Stomach (tissue), 4 donors: ENCODE measurements around the gene MERTK.

Source experiments
- CTCF ChIP-seq, 7 experiments: fragments of 450-650 bp in 4 of 7; fragments of 200-600 bp in 3 of 7; sonication (generic) in 3 of 7; IDR thresholded peaks; one replicate each; pipeline ENCODE4 v1.5.1; 2016 to 2019; ENCODE audit warnings: antibody characterized with exemption in 7 of 7, control low read depth in 2 of 7, mild to moderate bottlenecking in 1 of 7
- EP300 ChIP-seq: sonication (generic); formaldehyde crosslinking; IDR thresholded peaks from one replicate; pipeline ENCODE4 v1.6.1; 2017; ENCODE audit warnings: antibody characterized with exemption
- POLR2A ChIP-seq, 4 donors: fragments of 450-650 bp; IDR thresholded peaks; one replicate each; pipeline ENCODE4 v1.6.1; 2016; ENCODE audit warnings: antibody characterized with exemption in 4 of 4, control low read depth in 2 of 4, mild to moderate bottlenecking in 1 of 4, moderate library complexity in 1 of 4
- POLR2AphosphoS5 ChIP-seq, 3 donors: sonication (generic); formaldehyde crosslinking; IDR thresholded peaks; one replicate each; pipeline ENCODE4 v1.6.1; 2016; ENCODE audit warnings: antibody characterized with exemption in 3 of 3

- TF ChIP-seq POLR2A (IDR thresholded peaks at IDR 0.05), result no peak
- no peak for TF ChIP-seq CTCF (IDR thresholded peaks at IDR 0.05)
- TF ChIP-seq EP300, result no peak
- no peak for TF ChIP-seq POLR2AphosphoS5 (IDR thresholded peaks at IDR 0.05)
These were observed 175.5 kb downstream of the MERTK start for GRCh38 chr2:112073875-112074274.
